Urinary bladder (tissue), 3 donors: Measurements from ENCODE around the gene SORL1-AS1.
A peak's percentile ranks its signal among the peaks of the same experiment; 100 is the strongest.
"Not testable (repeated sequence)": the region's sequence is repeated elsewhere in the genome, so short reads cannot be mapped to it uniquely, and the experiment has no call there.

Source experiments
- DNase-seq: peaks from one replicate; pipeline ENCODE4 v3.0.0-alpha.2; 2015; ENCODE audit errors: extremely low spot score
- H3K27ac ChIP-seq: one replicate; pipeline ENCODE4 v1.5.1; 2013; ENCODE audit warnings: low read depth, mild to moderate bottlenecking, moderate library complexity
- H3K36me3 ChIP-seq: one replicate; pipeline ENCODE4 v1.6.1; 2013; ENCODE audit warnings: mild to moderate bottlenecking, moderate library complexity; ENCODE audit not compliant: insufficient read depth
- H3K4me1 ChIP-seq: one replicate; pipeline ENCODE4 v1.6.1; 2013; ENCODE audit warnings: mild to moderate bottlenecking, moderate library complexity; ENCODE audit not compliant: insufficient read depth
- H3K4me3 ChIP-seq: one replicate; pipeline ENCODE4 v1.5.1; 2013; ENCODE audit warnings: low read depth, low read length
- WGBS: extraction: QIAGEN DNeasy Blood & Tissue Kit; methylation state at CpG from one replicate; pipeline ENCODE4 v1.1.7; 2013; 5-methylcytosine and 5-hydroxymethylcytosine counted together
- donor health status: healthy with polysubstance abuse.
- donor health status: healthy.

The SORL1-AS1 gene

DNA sequence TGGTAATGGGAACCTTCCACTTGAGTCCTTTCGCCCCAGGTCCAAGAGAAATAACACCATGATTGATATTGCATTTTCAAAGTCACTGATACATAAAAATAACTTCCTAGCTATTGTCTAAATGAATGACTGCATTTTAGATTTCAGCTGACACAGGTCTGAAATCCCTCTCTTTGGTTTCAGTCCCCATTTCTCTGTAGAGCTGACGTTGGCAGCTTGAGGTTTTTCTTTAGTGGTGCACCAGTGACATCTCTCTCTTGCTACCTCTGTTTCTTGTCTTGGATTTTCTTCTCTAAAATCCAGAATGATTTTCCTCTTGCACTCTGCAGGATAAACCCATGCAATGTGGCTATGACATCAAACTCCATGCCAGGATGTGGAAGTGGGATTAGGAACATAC is 32.4 kb downstream of the SORL1-AS1 start:
- H3K4me1 ChIP-seq, result no peaks in the 10 kb centered on the region
- no peak overlapping the region for H3K4me3 ChIP-seq
- 91% methylated on average over 2 of the region's 2 CpGs for WGBS
- no peak for DNase-seq
- no peaks in the 10 kb centered on the region for H3K36me3 ChIP-seq
- H3K27ac ChIP-seq, result no peak overlapping the region

DNA sequence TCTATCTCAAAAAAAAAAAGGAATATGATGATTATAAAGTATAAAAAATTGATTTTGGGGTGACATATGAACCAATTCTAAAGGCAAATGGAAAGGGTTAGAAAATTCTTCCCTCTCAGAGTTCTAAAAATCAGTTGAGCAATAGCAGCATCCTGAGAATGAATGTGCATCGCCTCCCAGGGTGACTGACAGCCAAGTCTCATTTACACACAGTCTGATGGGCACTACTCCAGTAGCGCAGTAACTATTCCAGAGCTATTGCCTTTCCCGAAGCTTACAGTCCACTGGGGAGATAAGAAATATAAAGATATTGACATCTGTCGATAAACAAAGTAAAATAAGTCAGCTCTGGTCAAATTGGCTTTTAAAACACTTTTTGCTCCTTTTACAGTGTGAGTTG is 32.9 kb downstream of the SORL1-AS1 start:
- Histone ChIP-seq H3K4me1 (no peaks in the 10 kb centered on the region), H3K36me3 (no peaks in the 10 kb centered on the region), H3K4me3 (no peak overlapping the region), H3K27ac (no peak overlapping the region)
- 77% methylated on average over 4 of the region's 4 CpGs for WGBS
- DNase-seq, result no peak

DNA sequence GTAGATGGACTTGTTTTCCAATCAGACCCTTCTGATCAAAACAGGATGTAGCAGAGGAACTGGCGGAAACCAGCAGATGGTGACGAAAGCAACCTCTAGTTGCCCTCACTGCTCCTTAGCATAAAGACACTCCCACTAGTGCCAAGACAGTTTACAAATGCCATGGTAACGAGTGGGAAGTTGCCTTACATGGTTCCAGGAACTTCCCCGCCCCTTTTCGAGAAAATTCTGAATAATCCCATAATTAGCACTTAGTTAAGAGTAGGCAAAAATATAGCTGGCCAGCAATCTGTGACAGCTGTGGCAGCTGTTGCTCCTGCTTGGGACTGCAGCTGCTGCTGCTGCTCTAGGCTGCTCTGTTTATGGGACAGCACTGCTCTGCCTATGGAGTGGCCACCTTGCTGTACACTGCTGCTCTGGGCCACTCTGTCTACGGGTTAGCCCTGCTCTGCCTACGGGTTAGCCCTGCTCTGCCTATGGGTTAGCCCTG is 34.1 kb downstream of the SORL1-AS1 start:
- no peak for DNase-seq
- 85% methylated on average over 7 of the region's 7 CpGs for WGBS
- no peaks in the 10 kb centered on the region for H3K4me1 ChIP-seq

DNA sequence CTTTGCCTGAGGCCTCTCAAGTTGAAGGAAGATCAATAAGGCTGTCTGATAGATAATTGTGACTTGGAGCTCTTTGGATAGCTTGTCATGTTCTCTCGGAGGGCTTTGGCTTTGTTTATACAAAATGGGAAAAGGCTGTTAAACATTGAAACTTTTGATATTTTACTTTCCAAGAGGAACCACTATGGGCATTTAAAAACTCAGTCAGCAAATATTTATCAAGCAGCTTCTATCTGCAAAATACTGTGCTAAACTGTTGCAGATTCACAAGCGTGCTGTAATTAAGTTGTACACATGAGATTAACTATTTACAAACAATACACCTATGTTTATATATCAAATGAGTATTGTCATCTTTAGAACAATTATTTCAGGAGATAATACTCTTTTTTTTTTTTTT is 35.2 kb downstream of the SORL1-AS1 start:
- Histone ChIP-seq H3K27ac (no peak overlapping the region), H3K4me1 (no peaks in the 10 kb centered on the region), H3K36me3 (no peaks in the 10 kb centered on the region), H3K4me3 (no peak overlapping the region)
- no peak for DNase-seq
- WGBS, result 38% methylated on average over 2 of the region's 2 CpGs

More for the DNA sequence above, 34.1 kb downstream of the SORL1-AS1 start:
- H3K27ac ChIP-seq, result no peak overlapping the region
- no peak overlapping the region for H3K4me3 ChIP-seq
- no peaks in the 10 kb centered on the region for H3K36me3 ChIP-seq

GRCh38 chr11:121417055-121417551 is 35.7 kb downstream of the SORL1-AS1 start:
- Histone ChIP-seq H3K4me1 (no peaks in the 10 kb centered on the region), H3K36me3 (no peaks in the 10 kb centered on the region), H3K27ac (no peak overlapping the region), H3K4me3 (no peak overlapping the region)
- peak; percentile 7 for DNase-seq
- WGBS, result 18% methylated on average over 7 of the region's 7 CpGs

- Histone ChIP-seq H3K4me3 (no peak overlapping the region), H3K27ac (no peak overlapping the region), H3K4me1 (no peaks in the 10 kb centered on the region), H3K36me3 (no peaks in the 10 kb centered on the region)
- DNase-seq, result no peak
- 16% methylated on average over 1 of the region's 1 CpG for WGBS
These were observed 36.9 kb downstream of the SORL1-AS1 start for GRCh38 chr11:121415856-121416255.

- WGBS, result 86% methylated on average over 2 of the region's 2 CpGs
- DNase-seq, result no peak
- no peaks in the 10 kb centered on the region for H3K4me1 ChIP-seq
- H3K36me3 ChIP-seq, result no peaks in the 10 kb centered on the region
- no peak overlapping the region for H3K4me3 ChIP-seq
- H3K27ac ChIP-seq, result no peak overlapping the region
These were observed 38.4 kb downstream of the SORL1-AS1 start for GRCh38 chr11:121414141-121414913.

DNA sequence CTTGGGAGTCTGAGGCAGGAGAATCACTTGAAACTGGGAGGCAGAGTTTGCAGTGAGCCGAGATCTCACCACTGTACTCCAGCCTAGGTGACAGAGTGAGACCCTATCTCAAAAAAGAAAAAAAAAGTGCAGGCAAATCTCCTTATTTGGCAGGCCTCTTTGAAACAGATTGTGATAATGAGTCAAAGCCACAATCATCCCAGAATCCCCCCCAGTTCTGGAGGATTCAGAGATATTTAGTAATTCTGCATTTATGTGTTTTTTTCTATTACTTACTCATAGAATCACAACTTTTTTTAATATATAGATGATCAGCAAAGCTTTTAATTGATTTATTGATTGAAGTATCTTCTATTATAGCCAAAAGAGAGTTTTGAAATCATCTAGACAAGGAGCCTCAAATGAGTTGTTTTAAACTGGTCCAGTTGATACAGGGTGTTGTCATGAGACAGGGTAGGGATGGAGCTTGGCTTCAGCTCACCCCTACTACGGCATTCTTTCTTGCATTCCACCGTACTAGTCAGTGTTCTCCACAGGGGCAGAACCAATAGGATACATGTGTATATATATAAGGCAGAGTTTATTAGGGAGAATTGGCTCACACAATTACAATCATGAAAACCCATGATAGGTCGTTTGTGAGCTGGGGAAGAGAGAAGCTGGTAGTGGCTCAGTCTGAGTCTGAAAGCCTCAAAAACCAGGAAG is 39.9 kb downstream of the SORL1-AS1 start:
- no peaks in the 10 kb centered on the region for H3K36me3 ChIP-seq
- 48% methylated on average over 4 of the region's 4 CpGs for WGBS
- no peak overlapping the region for H3K4me3 ChIP-seq
- no peak for DNase-seq
- H3K4me1 ChIP-seq, result no peaks in the 10 kb centered on the region
- H3K27ac ChIP-seq, result no peak overlapping the region

GRCh38 chr11:121412000-121412587 is 40.7 kb downstream of the SORL1-AS1 start:
- no peaks in the 10 kb centered on the region for H3K36me3 ChIP-seq
- H3K27ac ChIP-seq, result no peak overlapping the region
- no peak overlapping the region for H3K4me3 ChIP-seq
- 98% methylated on average over 4 of the region's 4 CpGs for WGBS
- DNase-seq, result no peak
- H3K4me1 ChIP-seq, result no peaks in the 10 kb centered on the region

DNA sequence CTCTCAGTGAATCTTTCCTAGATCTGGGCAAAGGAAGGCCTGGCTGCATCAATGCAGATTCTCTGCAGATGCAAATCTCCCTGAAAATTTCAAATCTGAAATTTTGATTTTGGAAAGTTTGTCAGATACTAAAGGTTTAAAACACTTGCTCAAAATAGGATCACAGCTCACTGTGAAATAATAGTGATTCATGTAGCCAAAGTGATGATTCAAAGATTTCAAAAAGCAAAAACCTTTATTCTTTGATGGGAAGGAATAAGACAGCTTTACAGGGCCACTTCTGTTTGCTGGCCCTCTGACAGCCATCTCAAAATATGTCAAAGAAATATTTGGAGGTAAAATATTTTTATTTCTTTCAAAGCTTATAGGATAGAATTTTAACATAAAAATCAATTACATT is 41.4 kb downstream of the SORL1-AS1 start:
- not testable (repeated sequence) for H3K36me3 ChIP-seq, H3K4me3 ChIP-seq, H3K27ac ChIP-seq, H3K4me1 ChIP-seq, DNase-seq

DNA sequence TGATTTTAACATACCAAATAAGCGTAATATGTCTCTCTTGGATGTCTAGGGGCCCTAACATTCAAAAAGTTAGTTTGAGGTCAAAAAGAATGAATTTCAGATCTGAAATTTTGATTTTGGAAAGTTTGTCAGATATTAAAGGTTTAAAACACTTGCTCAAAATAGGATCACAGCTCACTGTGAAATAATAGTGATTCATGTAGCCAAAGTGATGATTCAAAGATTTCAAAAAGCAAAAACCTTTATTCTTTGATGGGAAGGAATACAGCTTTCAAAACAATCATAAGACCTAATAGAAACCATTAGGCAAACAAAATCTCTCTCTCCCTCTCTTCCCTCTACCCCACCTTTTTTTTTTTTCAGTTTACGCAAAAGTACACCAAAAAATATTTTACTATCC is 42.7 kb downstream of the SORL1-AS1 start:
- H3K27ac ChIP-seq, H3K36me3 ChIP-seq, DNase-seq, H3K4me1 ChIP-seq, H3K4me3 ChIP-seq: not testable (repeated sequence)
- WGBS, result 97% methylated on average over 2 of the region's 2 CpGs

GRCh38 chr11:121408830-121409229 is 43.9 kb downstream of the SORL1-AS1 start:
- no peaks in the 10 kb centered on the region for H3K36me3 ChIP-seq
- no peak overlapping the region for H3K27ac ChIP-seq
- no peak for DNase-seq
- H3K4me1 ChIP-seq, result no peaks in the 10 kb centered on the region
- no peak overlapping the region for H3K4me3 ChIP-seq
- WGBS, result 81% methylated on average over 2 of the region's 2 CpGs

DNA sequence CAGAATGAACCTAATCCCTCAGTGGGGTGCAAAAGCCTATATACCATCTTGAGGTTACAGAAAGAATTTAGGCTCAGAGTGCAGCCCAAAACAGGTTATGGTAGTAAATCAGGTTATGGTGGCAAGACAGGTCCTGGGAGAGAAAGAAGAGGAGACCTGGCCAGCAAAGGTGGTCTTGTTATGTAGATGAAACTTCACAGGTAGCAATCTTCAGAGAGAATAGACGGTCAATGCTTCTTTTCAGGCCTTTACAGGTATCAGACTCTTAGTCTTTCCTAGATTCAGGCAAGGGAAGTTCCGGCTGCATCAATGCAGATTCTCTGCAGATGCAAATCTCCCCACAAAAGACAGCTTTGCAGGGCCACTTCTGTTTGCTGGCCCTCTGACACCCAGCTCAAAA is 46.5 kb downstream of the SORL1-AS1 start:
- Histone ChIP-seq H3K4me1 (no peaks in the 10 kb centered on the region), H3K27ac (no peak overlapping the region), H3K4me3 (no peak overlapping the region), H3K36me3 (no peaks in the 10 kb centered on the region)
- WGBS, result 93% methylated on average over 2 of the region's 2 CpGs
- DNase-seq, result no peak

DNA sequence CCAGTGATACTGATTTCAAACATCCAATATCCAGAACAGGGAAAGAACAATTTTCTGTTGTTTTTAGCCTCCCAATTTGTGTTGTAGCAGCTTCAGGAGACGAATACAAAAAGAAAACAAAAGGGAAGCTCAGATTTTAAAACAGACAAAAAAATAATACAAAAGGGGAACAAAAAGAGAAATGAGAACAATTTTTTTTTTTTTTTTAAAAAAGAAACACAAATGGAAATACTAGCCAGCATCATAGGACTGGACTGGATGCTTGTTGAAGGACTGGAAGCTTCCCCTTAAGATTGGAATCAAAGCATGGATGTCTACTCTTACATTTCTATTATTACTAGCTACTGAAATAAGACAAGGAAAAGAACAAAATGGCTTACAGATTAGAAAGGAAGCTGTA is 47.1 kb downstream of the SORL1-AS1 start:
- 85% methylated on average over 1 of the region's 1 CpG for WGBS
- Histone ChIP-seq H3K36me3 (no peaks in the 10 kb centered on the region), H3K4me1 (no peaks in the 10 kb centered on the region), H3K27ac (no peak overlapping the region), H3K4me3 (no peak overlapping the region)
- no peak for DNase-seq
